ENCODE data around the gene SMIM44.

The SMIM44 gene

DNA sequence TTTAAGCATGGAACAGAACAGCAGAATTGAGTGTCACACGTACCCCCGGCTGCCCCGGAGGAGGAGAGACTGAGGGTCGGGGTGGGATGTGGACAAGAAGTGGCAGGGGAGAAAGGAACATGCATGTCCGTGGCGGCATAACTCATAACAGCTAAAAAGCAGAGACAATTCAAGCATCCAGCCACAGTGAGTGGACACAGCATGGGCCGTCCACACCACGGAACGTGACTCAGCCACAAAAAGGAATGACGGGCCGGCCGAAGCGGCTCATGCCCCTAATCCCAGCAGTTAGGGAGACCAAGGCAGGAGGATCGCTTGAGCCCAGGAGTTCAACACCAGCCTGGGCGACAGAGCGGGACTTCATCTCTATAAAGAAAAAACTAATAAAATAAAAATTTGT, 9.7 kb upstream of the SMIM44 start:
- TF ChIP-seq, protein P1, sequence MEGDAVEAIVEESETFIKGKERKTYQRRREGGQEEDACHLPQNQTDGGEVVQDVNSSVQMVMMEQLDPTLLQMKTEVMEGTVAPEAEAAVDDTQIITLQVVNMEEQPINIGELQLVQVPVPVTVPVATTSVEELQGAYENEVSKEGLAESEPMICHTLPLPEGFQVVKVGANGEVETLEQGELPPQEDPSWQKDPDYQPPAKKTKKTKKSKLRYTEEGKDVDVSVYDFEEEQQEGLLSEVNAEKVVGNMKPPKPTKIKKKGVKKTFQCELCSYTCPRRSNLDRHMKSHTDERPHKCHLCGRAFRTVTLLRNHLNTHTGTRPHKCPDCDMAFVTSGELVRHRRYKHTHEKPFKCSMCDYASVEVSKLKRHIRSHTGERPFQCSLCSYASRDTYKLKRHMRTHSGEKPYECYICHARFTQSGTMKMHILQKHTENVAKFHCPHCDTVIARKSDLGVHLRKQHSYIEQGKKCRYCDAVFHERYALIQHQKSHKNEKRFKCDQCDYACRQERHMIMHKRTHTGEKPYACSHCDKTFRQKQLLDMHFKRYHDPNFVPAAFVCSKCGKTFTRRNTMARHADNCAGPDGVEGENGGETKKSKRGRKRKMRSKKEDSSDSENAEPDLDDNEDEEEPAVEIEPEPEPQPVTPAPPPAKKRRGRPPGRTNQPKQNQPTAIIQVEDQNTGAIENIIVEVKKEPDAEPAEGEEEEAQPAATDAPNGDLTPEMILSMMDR (IDR thresholded peaks at IDR 0.05; ENCODE audit: low read depth, low read length) = no peak
- H3K4me3 ChIP-seq (ENCODE audit: low read depth, low read length) = no peak overlapping the region

DNA sequence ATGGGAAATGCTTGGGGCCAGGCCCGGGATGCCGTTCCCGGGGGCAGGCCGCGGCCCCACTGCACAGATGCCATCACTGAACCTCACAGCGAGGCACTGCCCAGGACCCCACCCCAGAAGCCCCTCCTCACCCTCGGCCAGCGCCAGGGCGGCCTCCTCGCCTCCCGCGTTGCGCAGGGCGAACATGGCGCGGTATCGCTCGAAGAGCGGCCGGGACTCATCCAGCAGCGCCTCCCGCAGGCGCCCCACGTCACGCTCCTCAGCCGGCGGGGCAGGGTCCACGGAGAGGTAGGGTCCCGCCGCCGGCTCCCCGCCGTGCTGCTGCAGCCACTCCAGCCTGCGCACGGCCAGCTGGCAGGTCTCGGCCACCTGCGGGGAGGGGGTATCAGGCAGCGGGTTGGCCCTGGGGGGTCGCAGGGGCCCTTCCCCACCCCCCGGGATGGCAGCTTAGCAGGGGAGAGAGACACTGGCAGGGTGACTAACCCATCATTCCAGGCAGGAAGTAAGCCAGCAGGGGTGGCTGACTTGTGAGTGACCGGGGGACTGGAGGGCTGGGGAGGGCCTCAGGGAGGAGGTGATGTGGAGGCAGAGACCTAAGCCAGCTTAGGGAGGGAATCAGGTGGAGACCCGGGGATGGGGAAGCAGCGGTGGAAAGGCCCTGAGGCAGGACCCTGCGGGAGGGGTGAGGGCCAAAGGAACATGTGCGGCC, 9.0 kb upstream of the SMIM44 start:
- TF ChIP-seq, protein P1 (IDR thresholded peaks at IDR 0.05; ENCODE audit: low read depth, low read length) = no peak

DNA sequence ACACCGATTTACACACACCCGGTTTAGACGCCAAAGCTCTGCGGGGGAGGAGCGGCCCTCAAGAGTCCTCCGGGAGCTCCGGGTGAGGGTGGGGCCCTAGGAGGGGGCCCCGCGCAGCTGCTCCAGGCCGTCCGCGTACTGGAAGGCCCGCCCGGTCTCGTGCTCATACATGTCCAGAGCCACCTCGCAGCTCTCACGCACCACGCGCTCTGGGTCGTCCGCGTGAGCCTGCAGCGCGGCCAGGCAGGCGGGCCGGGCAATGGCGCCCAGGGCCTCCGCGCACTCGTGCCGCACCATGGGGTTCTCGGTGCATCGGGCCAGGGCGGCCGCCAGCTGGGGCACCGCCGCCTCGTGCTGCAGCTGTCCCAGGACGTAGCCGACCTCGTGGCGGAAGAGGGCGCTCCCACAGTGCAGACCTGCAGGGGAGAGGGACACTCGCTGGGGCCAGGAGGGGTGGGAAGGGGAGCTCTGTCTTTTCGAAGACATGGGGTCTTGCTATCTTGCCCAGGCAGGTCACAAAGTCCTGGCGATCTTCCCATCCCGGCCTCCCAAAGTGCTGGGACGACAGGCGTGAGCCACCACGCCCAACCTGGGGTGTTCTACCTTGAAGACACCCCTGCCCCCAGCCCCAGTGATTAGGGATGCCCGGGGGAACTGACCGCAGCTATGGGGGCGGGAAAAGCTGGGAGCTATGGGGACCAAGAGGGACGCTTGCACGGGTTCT, 8.3 kb upstream of the SMIM44 start:
- no peak overlapping the region for H3K4me3 ChIP-seq (ENCODE audit: low read depth, low read length)
- TF ChIP-seq, protein P1 (IDR thresholded peaks at IDR 0.05; ENCODE audit: low read depth, low read length) = no peak

More for the DNA sequence above, 9.0 kb upstream of the SMIM44 start:
- no peak overlapping the region for H3K4me3 ChIP-seq (ENCODE audit: low read depth, low read length)

DNA sequence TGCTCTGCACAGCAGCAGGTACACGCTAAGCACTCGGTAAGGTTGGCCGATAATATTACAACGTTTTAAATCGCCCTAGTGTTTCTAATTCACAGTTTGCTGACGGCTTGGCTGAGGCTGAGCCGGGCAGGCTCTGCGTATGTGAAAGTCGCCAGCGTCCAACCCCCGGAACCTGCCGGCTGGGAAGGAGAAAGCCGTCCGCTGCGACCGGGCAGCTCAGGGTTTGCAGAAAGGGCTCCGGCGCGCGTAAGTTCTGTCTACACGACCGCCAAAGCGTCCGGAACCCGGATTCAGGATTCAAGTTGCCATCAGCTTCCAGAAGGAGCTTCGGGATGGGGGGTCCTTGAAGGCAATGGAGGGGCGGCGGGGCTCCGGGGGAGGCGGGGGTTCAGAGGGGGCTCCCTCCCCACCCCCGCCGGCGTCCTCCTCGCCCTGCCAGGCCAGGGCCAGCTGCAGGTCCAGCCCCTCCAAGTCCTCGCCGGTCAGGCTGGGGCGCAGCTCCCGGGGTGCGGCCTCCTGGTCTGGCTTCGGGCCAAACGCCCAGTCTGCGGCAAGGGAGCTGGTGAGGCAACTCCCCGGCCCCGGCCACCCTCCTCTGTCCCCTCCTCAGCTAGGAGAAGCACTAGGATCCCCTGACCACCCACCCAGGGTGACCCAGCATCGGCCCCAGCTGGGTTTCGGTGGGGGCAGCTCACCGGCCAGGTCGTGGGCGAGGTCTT, 575 bp downstream of the SMIM44 start:
- TF ChIP-seq, protein P1 (IDR thresholded peaks at IDR 0.05; ENCODE audit: low read depth, low read length) = no peak
- H3K4me3 ChIP-seq (ENCODE audit: low read depth, low read length) = no peak overlapping the region

DNA sequence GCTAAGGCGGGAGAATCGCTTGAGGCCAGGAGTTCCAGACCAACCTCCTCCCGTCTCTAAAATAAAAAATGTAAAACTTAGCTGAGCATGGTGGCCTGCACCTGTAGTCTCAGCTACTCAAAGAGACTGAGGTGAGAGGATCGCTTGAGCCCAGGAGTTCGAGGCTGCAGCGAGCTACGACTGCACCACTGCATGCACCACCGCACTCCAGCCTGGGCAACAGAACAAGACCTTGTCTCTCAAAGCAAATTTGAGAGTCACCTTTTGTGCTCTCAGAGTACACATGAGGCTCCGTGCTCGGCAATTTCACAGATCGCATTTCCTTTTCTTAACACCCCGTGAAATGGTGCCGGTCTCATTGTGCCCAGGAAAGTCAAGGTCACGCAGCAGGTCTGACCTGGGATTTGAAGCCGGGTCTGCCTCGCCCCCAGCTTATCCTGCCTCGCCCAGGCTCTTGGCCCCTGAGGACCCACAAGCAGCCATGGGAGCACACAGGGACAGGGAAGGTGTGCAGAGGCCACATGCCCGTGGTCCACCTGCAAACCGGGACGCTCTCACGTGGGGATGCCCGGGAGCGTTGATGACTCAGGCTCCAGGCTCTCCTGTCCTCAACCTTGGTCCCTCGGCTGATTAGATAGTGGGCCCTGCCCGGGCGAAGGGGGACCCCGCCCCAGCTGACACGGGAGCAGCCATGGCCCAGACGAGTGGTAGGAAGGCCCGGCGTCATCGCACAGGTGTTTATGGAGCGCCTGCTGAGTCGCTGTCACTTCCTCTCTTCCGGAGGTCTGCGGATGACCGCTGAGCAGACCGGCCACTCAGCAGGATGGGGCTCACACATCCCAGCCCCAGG, 1.8 kb downstream of the SMIM44 start:
- TF ChIP-seq, protein P1 (IDR thresholded peaks at IDR 0.05; ENCODE audit: low read depth, low read length) = no peak
- H3K4me3 ChIP-seq (ENCODE audit: low read depth, low read length) = no peak overlapping the region

DNA sequence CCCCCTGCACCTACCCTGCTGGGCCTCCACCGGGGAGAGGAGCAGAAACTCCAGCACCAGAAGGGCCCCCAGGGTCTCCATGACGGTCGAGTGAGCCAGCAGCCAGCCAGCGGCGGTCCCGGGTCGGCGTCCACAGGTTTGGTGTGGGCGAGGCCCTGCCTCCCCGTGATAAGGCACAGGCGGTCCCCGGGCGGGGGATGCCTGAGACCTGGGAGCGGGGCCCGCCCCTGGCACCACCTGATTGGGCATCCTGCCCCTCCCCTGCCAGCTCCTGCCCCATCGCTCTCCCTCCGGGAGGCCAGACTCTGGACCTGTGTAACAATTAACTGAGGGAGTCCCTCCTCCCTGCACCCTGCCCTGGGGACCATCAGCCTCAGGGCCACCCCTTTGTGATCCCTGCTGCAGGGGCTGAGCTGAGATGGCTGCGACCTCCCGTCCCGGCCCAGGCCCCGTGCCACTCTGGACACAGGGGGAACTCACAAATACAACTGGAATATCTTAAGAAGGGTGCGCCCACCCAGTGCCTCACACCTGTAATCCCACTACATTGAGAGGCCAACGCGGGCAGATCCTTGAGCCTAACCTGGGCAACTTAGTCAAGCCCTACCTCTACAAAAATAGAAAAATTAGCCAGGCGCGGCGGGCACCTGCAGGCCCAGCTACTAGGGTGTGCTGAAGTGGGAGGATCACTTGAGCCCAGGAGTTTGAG, 2.7 kb downstream of the SMIM44 start, which contains the start of gene SMIM24:
Gene SMIM24 (minus strand): TSS at position 143 of the 709 bp plus-strand sequence. CDS start 62 bp downstream, at position 81.
- H3K4me3 ChIP-seq (ENCODE audit: low read depth, low read length) = no peak within 1 kb of the TSS
- TF ChIP-seq, protein P1 (IDR thresholded peaks at IDR 0.05; ENCODE audit: low read depth, low read length) = no peak
